Embryonic facial prominence (tissue), 1 donor: ENCODE results near the gene ELAVL3.
"Not testable (repeated sequence)": the region's sequence is repeated elsewhere in the genome, so short reads cannot be mapped to it uniquely, and the experiment has no call there.

Experiments
- DNase-seq: peaks from one replicate; pipeline ENCODE4 v3.0.0-alpha.2; 2016; ENCODE audit errors: extremely low spot score

Gene ELAVL3

DNA sequence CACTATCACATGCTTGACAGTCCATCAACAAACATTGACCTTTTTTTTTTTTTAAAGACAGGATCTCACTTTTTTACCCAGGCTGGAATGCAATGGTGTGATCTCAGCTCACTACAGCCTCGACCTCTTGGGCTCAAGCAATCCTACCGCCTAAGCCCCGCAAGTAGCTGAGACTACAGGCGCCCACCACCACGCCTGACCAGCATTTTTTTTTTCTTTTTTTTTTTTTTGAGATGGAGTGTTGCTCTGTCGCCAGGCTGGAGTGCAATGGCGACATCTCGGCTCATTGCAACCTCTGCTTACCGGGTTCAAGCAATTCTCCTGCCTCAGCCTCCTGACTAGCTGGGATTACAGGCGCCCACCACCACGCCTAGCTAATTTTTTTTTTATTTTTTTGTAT lies 21.9 kb downstream of the ELAVL3 start:
- not testable (repeated sequence) for DNase-seq

DNA sequence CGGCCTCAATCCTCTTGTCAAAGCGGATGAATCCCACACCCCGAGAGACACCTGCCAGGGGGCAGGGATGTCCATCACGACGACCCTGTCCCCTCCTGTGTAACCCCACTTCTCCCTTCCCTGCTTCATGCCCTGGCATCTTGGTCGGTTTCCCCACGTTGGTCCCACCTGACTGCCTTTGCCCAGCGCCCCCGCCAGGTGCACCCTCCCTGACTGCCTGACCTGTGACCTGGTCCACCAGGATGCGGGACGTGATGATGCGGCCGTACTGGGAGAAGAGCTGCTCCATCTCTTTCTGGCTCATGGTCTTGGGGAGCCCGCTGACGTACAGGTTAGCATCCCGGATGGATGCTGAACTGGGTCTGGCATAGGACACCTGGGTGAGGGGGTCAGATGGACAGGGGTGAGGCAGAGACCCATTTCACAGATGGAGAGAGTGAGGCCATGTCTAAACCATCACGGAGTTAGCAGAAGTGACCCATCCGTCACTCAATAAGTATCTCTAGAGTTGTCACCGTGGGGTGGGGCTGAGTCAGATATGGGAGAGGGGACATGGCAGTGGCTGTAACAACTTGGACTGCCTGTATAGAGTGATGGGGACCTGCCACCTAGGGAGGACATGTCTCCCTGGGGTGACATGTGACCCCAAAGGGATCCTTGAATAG lies 22.5 kb downstream of the ELAVL3 start:
- no peak for DNase-seq

GRCh38 chr19:11457831-11458230 lies 23.0 kb downstream of the ELAVL3 start:
- no peak for DNase-seq

DNA sequence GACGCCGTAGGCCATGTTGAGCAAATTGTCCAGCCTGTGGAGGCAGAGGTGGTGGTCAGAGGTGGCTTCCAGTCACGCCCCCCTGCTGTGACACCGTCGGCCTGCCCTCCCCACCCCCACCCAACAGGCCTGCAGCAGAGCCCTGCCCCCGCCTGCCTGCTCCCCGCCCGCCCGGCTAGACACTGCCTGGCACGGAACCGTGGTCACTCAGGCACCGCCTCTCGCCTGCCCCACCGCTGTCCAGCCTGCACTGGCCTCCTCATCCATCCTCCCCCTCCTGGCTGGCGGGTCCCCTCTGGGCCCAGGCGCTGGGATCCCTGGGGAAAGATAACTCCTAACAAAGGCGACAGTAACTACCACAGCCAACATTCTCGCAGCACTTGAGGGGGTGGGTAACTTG lies 23.7 kb downstream of the ELAVL3 start:
- no peak for DNase-seq

GRCh38 chr19:11456659-11457058 lies 24.2 kb downstream of the ELAVL3 start:
- DNase-seq = no peak

- not testable (repeated sequence) for DNase-seq
These were observed 25.7 kb downstream of the ELAVL3 start for GRCh38 chr19:11455233-11455554.

GRCh38 chr19:11453468-11454341 lies 27.1 kb downstream of the ELAVL3 start:
- DNase-seq = no peak

- DNase-seq = no peak
These were observed 28.1 kb downstream of the ELAVL3 start for GRCh38 chr19:11452620-11453310.

- DNase-seq = no peak
These were observed 28.8 kb downstream of the ELAVL3 start for GRCh38 chr19:11451871-11452619.

DNA sequence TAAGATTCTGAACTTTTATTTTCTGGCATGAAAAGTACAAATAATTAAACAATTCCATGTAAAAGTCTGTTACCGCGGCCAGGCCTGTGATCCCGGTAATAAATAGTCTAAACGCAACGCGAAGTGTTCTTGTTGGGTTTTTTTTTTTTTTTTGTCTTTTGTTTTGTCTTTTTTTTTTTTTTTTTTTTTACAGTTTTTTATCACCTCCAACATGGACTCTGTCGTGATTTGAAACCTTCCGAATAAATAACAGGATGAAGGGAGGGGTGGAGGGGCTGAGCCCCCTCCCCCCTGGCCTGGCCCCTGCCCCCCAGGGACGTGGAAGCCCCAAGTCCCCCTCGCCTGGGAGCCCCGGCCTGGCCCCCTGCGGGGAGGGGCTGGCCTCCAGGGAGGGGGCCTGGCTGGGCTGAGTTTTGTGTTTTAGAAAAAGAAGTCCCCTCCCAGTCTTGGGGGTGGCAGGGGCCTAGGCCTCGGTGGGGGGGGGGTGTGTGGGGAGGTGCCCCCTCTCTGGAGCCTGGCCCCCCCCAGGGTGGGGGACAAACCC lies 29.4 kb downstream of the ELAVL3 start:
- DNase-seq = no peak

- no peak for DNase-seq
These were observed 30.1 kb downstream of the ELAVL3 start for GRCh38 chr19:11450570-11451326.

DNA sequence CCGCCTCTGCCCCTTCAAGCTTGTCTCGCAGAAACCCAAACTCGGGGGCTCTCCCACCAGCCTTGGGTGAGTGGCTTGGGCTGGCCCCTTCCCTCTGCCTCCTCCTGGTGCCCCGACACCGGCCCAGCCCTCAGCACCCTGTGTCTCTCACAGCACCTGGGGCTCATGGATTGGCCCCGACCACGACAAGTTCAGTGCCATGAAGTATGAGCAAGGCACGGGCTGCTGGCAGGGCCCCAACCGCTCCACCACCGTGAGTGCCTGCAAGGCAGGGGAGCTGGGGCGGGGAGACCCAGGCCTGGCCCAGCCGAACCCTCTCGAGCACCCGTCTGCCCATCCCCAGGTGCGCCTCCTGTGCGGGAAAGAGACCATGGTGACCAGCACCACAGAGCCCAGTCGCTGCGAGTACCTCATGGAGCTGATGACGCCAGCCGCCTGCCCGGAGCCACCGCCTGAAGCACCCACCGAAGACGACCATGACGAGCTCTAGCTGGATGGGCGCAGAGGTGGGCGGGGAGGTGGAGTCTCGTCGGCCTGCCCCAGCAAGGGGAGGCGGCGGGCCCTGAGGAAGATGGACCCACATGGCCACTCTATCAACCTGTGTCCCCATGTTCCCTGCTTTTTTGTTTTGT lies 31.8 kb downstream of the ELAVL3 start:
- no peak for DNase-seq

GRCh38 chr19:11448410-11448809 lies 32.4 kb downstream of the ELAVL3 start:
- no peak for DNase-seq

DNA sequence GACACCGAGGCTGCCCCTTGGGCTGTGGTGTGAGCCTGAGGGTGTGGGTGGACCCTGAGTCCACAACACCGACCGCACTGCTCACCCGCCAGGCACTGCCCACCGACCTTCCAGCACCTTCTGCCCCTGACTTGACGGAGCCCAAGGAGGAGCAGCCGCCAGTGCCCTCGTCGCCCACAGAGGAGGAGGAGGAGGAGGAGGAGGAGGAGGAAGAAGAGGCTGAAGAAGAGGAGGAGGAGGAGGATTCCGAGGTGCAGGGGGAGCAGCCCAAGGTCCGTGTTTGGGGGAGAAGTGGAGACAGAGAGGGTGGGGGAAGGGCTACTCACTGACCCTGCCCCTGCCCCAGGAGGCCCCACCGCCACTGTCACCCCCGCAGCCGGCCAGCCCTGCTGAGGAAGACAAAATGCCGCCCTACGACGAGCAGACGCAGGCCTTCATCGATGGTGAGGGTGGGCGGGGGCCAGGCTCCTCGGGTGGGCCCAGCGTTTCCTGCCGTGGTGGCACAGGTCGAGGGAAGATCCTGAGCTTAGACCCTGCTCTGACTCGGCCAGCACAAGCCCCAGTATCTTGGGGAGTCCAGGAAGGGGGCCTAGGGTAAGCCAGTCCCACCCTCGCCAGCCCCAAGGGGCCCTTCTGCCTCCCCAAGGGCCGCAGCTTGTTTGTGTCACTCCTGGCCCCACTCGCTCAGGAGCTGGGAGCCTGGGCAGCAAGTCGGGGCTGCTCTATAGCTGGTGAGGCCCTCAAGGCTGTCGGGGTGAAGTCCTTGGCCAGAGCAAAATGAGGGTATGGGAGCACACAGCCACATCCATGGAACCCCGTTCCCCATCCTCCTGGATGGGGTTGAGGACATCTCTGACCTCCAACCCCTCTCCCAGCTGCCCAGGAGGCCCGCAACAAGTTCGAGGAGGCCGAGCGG lies 33.2 kb downstream of the ELAVL3 start:
- no peak for DNase-seq

GRCh38 chr19:11446652-11447301 lies 34.1 kb downstream of the ELAVL3 start:
- no peak for DNase-seq

- DNase-seq = no peak
These were observed 34.6 kb downstream of the ELAVL3 start for GRCh38 chr19:11446271-11446651.

DNA sequence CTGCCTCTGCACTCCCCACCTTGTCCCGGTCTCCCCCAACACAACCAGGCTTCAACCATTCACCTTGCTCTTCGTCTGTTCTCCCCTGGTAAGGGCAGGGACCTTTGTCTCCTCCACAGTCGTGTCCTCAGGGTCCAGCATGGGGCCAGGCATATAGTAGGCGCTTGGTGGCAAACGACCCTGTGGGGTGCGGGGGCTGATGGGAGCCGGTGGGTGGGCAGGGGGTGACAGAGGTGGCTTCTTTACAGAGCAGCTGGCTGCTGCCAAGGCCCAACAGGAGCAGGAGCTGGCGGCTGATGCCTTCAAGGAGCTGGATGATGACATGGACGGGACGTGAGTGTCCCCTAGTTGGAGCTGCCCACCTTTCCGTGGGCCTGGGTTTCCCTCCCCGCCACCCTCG lies 35.7 kb downstream of the ELAVL3 start:
- no peak for DNase-seq

DNA sequence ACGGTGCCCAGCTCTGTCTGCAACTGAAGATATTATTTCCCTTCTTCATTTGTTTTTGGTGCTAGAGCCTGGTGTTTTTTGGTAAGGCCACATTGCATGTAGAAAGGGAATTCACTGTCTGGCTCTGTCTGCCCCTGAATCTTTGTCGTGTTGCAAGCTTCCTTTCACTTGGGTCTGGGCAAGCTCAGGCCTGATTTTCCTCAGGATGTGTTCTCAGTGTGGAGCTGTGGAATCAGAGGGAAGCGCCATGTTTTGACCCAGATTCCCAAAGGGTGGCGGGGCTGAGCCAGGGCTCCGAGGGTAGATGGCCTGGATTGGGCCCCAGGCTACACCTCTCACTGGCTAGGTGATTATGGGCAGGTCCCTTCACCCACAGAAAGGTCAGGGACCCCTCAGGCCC lies 36.8 kb downstream of the ELAVL3 start:
- DNase-seq = no peak

- no peak for DNase-seq
These were observed 42.9 kb downstream of the ELAVL3 start for GRCh38 chr19:11437955-11438354.
